AG04450 (cell line): ENCODE data around the gene BNIP5. TPM values are rescaled to one million over a fixed set of nuclear protein-coding genes. Genes with fewer than 3 reads are reported as not detected.

Source experiments
- CTCF ChIA-PET: fragments of 300-600, 350-600 bp; formaldehyde crosslinking; extraction: SDS; loops from one replicate; lab custom pipeline; 2022; ENCODE audit warnings: antibody characterized with exemption, inconsistent platforms; lab: Charles Lee
- POLR2A ChIA-PET: fragments of 350-600 bp; formaldehyde crosslinking; extraction: SDS; loops from one replicate; lab custom pipeline; 2021; ENCODE audit warnings: antibody characterized with exemption, inconsistent platforms; lab: Yijun Ruan, JAX
- DNase-seq: peaks from one replicate; pipeline ENCODE4 v3.0.0-alpha.2; 2011; ENCODE audit warnings: low read depth, low spot score
- H3K27ac ChIP-seq: one replicate; pipeline ENCODE4 v1.5.1; 2012; ENCODE audit warnings: low read depth, low read length, control low read depth
- H3K27me3 ChIP-seq: one replicate; pipeline ENCODE4 v1.6.0; 2012; ENCODE audit warnings: low read length; ENCODE audit not compliant: control insufficient read depth, insufficient read depth
- H3K4me3 ChIP-seq: 2 replicates; pipeline ENCODE4 v1.5.1; 2011; ENCODE audit warnings: mild to moderate bottlenecking, low read depth, low read length, control low read depth
- H3K9me3 ChIP-seq: 2 replicates; pipeline ENCODE4 v1.5.1; 2012; ENCODE audit warnings: low read length; ENCODE audit not compliant: control insufficient read depth, insufficient read depth
- polyA plus RNA-seq: library from polyadenylated mRNA; depleted of rRNA; stranded (reverse); fragments of >200 nt; gene quantifications from 2 replicates; pipeline ENCODE4 v1.2.3, GENCODE V29; 2011
- TF ChIP-seq, protein P1 (sequence below): IDR thresholded peaks from 2 replicates; pipeline ENCODE4 v1.5.1; 2011; ENCODE audit warnings: low read depth, low read length, control low read depth, inconsistent platforms

The BNIP5 gene
- polyA plus RNA-seq, 1 experiment, result not detected

DNA sequence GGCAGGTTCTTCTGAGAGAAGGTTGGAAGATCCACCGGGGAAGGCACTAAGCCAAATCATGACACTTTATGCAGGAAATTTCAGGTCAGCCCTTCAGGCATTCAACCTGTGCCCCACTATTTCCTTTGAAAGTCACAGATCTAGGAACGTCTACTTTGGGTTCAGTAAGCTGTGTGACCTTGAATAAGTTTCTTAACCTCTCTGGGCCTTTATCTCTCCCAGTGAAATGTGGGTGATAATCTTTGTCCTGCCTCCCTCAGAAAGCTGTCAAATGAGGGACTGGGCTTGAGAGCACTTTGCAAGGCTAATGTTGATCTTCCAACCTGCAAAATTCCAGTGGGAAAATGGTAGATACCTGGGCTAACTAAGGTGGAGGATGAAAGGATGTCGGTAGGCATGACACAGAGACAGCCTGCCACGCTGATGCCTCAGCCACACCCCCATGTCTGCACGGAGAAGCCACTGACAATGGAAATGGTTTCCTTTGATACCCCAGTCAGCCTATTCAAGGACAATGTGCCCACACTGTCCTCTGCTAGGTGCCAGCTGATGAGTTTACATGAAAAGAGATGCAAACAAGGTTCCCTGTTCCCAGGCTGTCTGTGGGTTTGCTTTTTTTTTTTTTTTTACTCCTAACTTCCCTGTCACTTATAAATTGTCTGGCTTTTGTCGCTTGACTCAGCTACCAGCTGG lies 9.3 kb downstream of the BNIP5 start:
- H3K9me3 ChIP-seq, result no peaks in the 10 kb centered on the region; the same call in 1 of the 2 replicates
- ChIA-PET CTCF (interaction anchor here (1.5 to 1.6 kb wide), 2 partner anchors 12 to 14 kb away, joined by 4 to 10 read pairs; no protein-coding TSS in a partner anchor), POLR2A (no interaction called here)
- no peak overlapping the region for H3K27ac ChIP-seq
- DNase-seq, result no peak
- peaks cover 66% of the 10 kb centered on the region for H3K27me3 ChIP-seq
- TF ChIP-seq, protein P1, sequence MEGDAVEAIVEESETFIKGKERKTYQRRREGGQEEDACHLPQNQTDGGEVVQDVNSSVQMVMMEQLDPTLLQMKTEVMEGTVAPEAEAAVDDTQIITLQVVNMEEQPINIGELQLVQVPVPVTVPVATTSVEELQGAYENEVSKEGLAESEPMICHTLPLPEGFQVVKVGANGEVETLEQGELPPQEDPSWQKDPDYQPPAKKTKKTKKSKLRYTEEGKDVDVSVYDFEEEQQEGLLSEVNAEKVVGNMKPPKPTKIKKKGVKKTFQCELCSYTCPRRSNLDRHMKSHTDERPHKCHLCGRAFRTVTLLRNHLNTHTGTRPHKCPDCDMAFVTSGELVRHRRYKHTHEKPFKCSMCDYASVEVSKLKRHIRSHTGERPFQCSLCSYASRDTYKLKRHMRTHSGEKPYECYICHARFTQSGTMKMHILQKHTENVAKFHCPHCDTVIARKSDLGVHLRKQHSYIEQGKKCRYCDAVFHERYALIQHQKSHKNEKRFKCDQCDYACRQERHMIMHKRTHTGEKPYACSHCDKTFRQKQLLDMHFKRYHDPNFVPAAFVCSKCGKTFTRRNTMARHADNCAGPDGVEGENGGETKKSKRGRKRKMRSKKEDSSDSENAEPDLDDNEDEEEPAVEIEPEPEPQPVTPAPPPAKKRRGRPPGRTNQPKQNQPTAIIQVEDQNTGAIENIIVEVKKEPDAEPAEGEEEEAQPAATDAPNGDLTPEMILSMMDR, result no peak
- no peak overlapping the region for H3K4me3 ChIP-seq

DNA sequence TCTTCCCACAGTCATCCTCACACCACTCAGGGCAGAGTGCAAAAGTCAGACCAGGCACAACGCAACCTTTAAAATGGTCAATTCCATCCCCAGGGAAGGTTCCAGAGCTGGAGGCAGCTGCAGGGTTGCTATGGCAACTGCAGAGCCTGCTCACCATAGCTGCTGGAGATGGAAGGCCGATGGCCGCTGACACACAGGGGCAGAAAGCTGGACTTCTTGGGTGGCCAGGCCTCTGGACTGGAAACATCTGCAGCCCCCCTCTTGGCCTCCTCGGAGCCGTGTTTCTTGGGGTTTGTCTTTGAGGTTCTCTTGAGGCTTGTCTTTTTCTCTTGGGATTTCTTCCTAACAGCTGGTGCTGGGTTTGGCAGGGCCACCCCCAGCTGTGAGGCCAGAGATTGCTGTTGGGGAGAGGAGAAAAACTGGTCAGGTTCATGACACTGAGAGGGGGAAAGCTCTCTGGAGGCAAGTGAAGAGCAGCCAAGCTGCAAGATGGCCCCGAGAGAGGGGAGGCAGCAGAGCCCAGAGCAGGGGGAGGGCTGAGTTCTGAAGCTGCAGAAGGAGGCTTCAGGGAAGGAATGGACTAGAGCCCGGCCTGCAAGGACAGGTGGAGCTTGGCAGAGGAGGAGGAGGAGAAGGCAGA lies 10.2 kb downstream of the BNIP5 start:
- no peak overlapping the region for H3K4me3 ChIP-seq
- H3K9me3 ChIP-seq, result no peaks in the 10 kb centered on the region; the same call in 1 of the 2 replicates
- peaks cover 59% of the 10 kb centered on the region for H3K27me3 ChIP-seq
- TF ChIP-seq, protein P1, result no peak
- CTCF ChIA-PET, result interaction anchor here (0.5 to 1.6 kb wide), 3 partner anchors 13 to 21 kb away, joined by 4 to 10 read pairs (median 4); no protein-coding TSS in a partner anchor
- DNase-seq, result no peak
- POLR2A ChIA-PET, result interaction anchor here (1.2 kb wide), 1 partner anchor 10 kb away, joined by 3 read pairs; no protein-coding TSS in a partner anchor
- H3K27ac ChIP-seq, result no peak overlapping the region

- ChIA-PET POLR2A (interaction anchor here (0.6 kb wide), 1 partner anchor 534 kb away, joined by 4 read pairs; no protein-coding TSS in a partner anchor), CTCF (interaction anchor here (1.5 kb wide), 1 partner anchor 16 kb away, joined by 4 read pairs; no protein-coding TSS in a partner anchor)
- Histone ChIP-seq H3K9me3 (no peaks in the 10 kb centered on the region), H3K27ac (no peak overlapping the region), H3K4me3 (no peak overlapping the region), H3K27me3 (peaks cover 59% of the 10 kb centered on the region)
- TF ChIP-seq, protein P1, result no peak
- DNase-seq, result no peak
These were observed 12.0 kb downstream of the BNIP5 start for GRCh38 chr6:36324715-36325114.

DNA sequence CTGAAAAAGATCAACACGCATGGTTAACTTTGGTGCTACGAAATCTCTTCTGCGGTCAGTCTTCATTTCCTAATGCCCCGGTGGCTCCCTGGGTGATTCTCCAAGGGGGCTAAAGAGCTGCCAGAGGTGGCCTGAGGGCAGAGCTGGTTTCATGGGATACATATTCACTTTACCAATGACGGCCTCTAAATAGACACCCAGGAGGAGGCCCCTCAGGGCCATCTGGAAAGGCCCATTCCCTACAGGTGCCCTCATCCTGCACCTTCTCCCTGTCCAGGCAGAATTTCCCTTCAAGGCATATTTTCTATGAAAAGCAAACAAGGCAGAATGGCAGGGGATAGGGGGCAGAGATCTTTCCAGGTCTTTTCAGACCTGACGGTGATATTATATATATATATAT lies 12.5 kb downstream of the BNIP5 start:
- Histone ChIP-seq H3K9me3 (no peaks in the 10 kb centered on the region), H3K27me3 (peaks cover 57% of the 10 kb centered on the region), H3K4me3 (no peak overlapping the region), H3K27ac (no peak overlapping the region)
- DNase-seq, result no peak
- POLR2A ChIA-PET, result interaction anchor here (0.6 kb wide), 1 partner anchor 533 kb away, joined by 4 read pairs; no protein-coding TSS in a partner anchor
- TF ChIP-seq, protein P1, result no peak
- CTCF ChIA-PET, result interaction anchor here (1.9 kb wide), 1 partner anchor 17 kb away, joined by 6 read pairs; no protein-coding TSS in a partner anchor
